IMR-90 (cell line): Measurements from ENCODE around the gene PITPNM3.

Experiments used
- CTCF ChIP-seq: conservative IDR thresholded peaks from 2 replicates; pipeline ENCODE4 v1.5.1; 2012; ENCODE audit warnings: mild to moderate bottlenecking, low read depth, low read length, improper control_type of control experiment
- POLR2A ChIP-seq: IDR thresholded peaks from 2 replicates; pipeline ENCODE4 v1.6.1; 2012; ENCODE audit warnings: mild to moderate bottlenecking, low read depth, low read length
- SMC3 ChIP-seq: fragments of 150-350 bp; IDR thresholded peaks from 2 replicates; pipeline ENCODE4 v1.6.1; 2016; ENCODE audit warnings: low read depth, mild to moderate bottlenecking, antibody characterized with exemption, low read length, moderate library complexity

- TF ChIP-seq CTCF = no peak
- TF ChIP-seq POLR2A = no peak
- TF ChIP-seq SMC3 = no peak
Observed at GRCh38 chr17:6558932-6559752, 2.8 kb upstream of the PITPNM3 start.
